K562 (cell line): ENCODE data around the gene GRHL3.

Experiments
- EZH2 ChIP-seq: IDR thresholded peaks from 2 replicates; pipeline ENCODE4 v1.6.1; 2012; ENCODE audit warnings: low read depth, mild to moderate bottlenecking, inconsistent platforms, low read length, borderline replicate concordance
- KAT2B ChIP-seq: IDR thresholded peaks from one replicate; pipeline ENCODE4 v1.6.1; 2012; ENCODE audit warnings: low read depth, mild to moderate bottlenecking, control low read depth, inconsistent platforms, low read length, moderate library complexity
- POLR2A ChIP-seq: fragments of 450-650 bp; conservative IDR thresholded peaks from 2 replicates; pipeline ENCODE4 v1.6.1; 2016
- SIX5 ChIP-seq, 2 experiments: IDR thresholded peaks; 2 replicates each; pipeline ENCODE4 v1.6.1; 2011; ENCODE audit warnings: low read length in 2 of 2, borderline replicate concordance in 1 of 2, low read depth in 1 of 2, mild to moderate bottlenecking in 1 of 2, moderate library complexity in 1 of 2; ENCODE audit not compliant: insufficient read depth in 1 of 2
- SMARCB1 ChIP-seq: IDR thresholded peaks from 2 replicates; pipeline ENCODE4 v1.6.1; 2011; ENCODE audit warnings: improper control_type of control experiment, low read depth; ENCODE audit not compliant: insufficient read length
- ZNF431 ChIP-seq: sonication (generic); formaldehyde crosslinking; IDR thresholded peaks from 2 replicates; pipeline ENCODE4 v1.8.0; 2022; ENCODE audit warnings: mild to moderate bottlenecking, missing genetic modification reagents
- TF ChIP-seq, protein P1 (sequence below), 2 experiments: fragments of 200-800 bp in 1 of 2; sonication (Bioruptor generic) in 1 of 2; sonication (generic) in 1 of 2; formaldehyde crosslinking in 1 of 2; IDR thresholded peaks in 1 of 2; conservative IDR thresholded peaks in 1 of 2; 2 replicates each; pipeline versions ENCODE4 v1.5.0 to v1.6.1; 2016 to 2020; ENCODE audit warnings: missing compliant biosample characterization in 1 of 2, missing genetic modification characterization in 1 of 2, missing genetic modification reagents in 1 of 2
- TF ChIP-seq, protein P2 (sequence below): fragments of 250-450 bp; sonication (Bioruptor Pico); IDR thresholded peaks from 2 replicates; pipeline ENCODE4 v1.5.0; 2021

DNA sequence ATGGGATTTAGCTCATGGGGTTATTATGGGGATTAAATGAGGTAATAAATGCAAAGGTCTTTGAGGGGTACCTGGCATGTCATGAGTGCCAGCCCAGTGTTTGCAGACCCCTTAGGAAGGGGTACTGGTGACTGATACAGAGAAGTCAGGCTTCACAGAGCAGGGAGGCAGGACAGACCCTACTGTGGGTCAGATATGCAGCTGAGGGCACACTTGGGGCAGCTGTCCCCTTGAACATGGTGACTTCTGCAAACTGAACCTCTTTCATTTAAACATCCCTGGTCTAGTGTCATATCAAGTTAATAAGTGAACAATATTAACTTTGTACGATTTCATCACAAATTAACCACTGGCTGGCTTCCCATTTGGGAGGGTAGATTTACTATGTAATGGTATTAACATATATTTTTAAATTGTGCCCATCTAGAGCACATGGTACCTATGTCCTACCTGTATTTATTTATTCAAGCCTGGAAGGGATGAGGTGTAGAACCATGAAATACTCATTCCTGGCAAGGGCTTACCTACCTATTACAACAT is 68.5 kb downstream of the GRHL3 start:
- TF ChIP-seq KAT2B (no peak), EZH2 (no peak), POLR2A (no peak), SMARCB1 (no peak), SIX5 (IDR thresholded peaks at IDR 0.05; ENCODE audit: borderline replicate concordance in 1 of 2, insufficient read depth in 1 of 2, low read depth in 1 of 2, low read length in 2 of 2) (no peak), ZNF431 (no peak)
- TF ChIP-seq, protein P1, sequence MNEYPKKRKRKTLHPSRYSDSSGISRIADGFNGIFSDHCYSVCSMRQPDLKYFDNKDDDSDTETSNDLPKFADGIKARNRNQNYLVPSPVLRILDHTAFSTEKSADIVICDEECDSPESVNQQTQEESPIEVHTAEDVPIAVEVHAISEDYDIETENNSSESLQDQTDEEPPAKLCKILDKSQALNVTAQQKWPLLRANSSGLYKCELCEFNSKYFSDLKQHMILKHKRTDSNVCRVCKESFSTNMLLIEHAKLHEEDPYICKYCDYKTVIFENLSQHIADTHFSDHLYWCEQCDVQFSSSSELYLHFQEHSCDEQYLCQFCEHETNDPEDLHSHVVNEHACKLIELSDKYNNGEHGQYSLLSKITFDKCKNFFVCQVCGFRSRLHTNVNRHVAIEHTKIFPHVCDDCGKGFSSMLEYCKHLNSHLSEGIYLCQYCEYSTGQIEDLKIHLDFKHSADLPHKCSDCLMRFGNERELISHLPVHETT (CRISPR knock-in tag; conservative IDR thresholded peaks at IDR 0.05 in 1 of 2, IDR thresholded peaks at IDR 0.05 in 1 of 2): no peak
- TF ChIP-seq, protein P2, sequence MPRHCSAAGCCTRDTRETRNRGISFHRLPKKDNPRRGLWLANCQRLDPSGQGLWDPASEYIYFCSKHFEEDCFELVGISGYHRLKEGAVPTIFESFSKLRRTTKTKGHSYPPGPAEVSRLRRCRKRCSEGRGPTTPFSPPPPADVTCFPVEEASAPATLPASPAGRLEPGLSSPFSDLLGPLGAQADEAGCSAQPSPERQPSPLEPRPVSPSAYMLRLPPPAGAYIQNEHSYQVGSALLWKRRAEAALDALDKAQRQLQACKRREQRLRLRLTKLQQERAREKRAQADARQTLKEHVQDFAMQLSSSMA (CRISPR knock-in tag): no peak
